Smooth muscle cell (in vitro differentiated cells): Measurements from ENCODE around the gene ZNF277. TPM values are rescaled to one million over a fixed set of nuclear protein-coding genes. Genes with fewer than 3 reads are reported as not detected.

Experiments used
- DNase-seq: peaks from one replicate; lab custom pipeline; 2025; ENCODE audit not compliant: unreplicated experiment; lab: John Stamatoyannopoulos, UW
- H2AFZ ChIP-seq: fragments of 200-600 bp; sonication (generic); 2 replicates; pipeline ENCODE4 v1.6.0; 2016; ENCODE audit warnings: antibody characterized with exemption, low read depth, mild to moderate bottlenecking
- H3F3A ChIP-seq: fragments of 200-600 bp; sonication (generic); 2 replicates; pipeline ENCODE4 v1.6.0; 2017; ENCODE audit warnings: antibody characterized with exemption, low read depth
- H3K27ac ChIP-seq: fragments of 200-600 bp; sonication (generic); 2 replicates; pipeline ENCODE4 v1.5.1; 2016; ENCODE audit warnings: low read depth, mild to moderate bottlenecking
- H3K27me3 ChIP-seq: fragments of 200-600 bp; sonication (generic); 2 replicates; pipeline ENCODE4 v1.6.1; 2016; ENCODE audit warnings: low read depth, mild to moderate bottlenecking
- H3K36me3 ChIP-seq: fragments of 200-600 bp; sonication (generic); 2 replicates; pipeline ENCODE4 v1.5.1; 2016; ENCODE audit warnings: low read depth
- H3K4me1 ChIP-seq: fragments of 200-600 bp; sonication (generic); 2 replicates; pipeline ENCODE4 v1.5.1; 2016; ENCODE audit warnings: low read depth
- H3K4me2 ChIP-seq: fragments of 200-600 bp; sonication (generic); 2 replicates; pipeline ENCODE4 v1.6.0; 2016; ENCODE audit warnings: mild to moderate bottlenecking
- H3K4me3 ChIP-seq: fragments of 200-600 bp; sonication (generic); 2 replicates; pipeline ENCODE4 v1.5.1; 2016; ENCODE audit warnings: mild to moderate bottlenecking
- H3K79me2 ChIP-seq: fragments of 200-600 bp; sonication (generic); 2 replicates; pipeline ENCODE4 v1.6.0; 2016; ENCODE audit warnings: low read depth, mild to moderate bottlenecking
- H3K9ac ChIP-seq: fragments of 200-600 bp; sonication (generic); 2 replicates; pipeline ENCODE4 v1.6.0; 2016; ENCODE audit warnings: low read depth
- H3K9me3 ChIP-seq: fragments of 200-600 bp; sonication (generic); replicated peaks from 2 replicates; pipeline ENCODE4 v1.5.1; 2016; ENCODE audit warnings: low read depth
- H4K20me1 ChIP-seq: fragments of 200-600 bp; sonication (generic); 2 replicates; pipeline ENCODE4 v1.6.0; 2016; ENCODE audit warnings: low read depth
- WGBS: methylation state at CpG from one replicate; pipeline ENCODE4 v1.1.7; 2016; ENCODE audit warnings: low lambda C conversion rate; 5-methylcytosine and 5-hydroxymethylcytosine counted together
- polyA plus RNA-seq: library from polyadenylated mRNA; unstranded; fragments of >200 nt; fragmentation: Nextera tagmentation; extraction: Ambion mirVana; gene quantifications from 2 replicates; pipeline ENCODE4 v1.2.1, GENCODE V29; 2016
- total RNA-seq: library from RNA; depleted of rRNA; stranded (reverse); fragments of >200 nt; gene quantifications from 2 replicates; pipeline ENCODE4 v1.2.3, GENCODE V29; 2014
- TF ChIP-seq, protein P1 (sequence below): fragments of 200-600 bp; sonication (generic); IDR thresholded peaks from 2 replicates; pipeline ENCODE4 v1.5.1; 2017; ENCODE audit warnings: borderline replicate concordance, mild to moderate bottlenecking, antibody characterized with exemption; ENCODE audit not compliant: insufficient read depth, poor library complexity, severe bottlenecking

The ZNF277 gene
- total and polyA plus RNA-seq, 2 experiments from 2014 or later = 8.4 to 28.0 TPM

DNA sequence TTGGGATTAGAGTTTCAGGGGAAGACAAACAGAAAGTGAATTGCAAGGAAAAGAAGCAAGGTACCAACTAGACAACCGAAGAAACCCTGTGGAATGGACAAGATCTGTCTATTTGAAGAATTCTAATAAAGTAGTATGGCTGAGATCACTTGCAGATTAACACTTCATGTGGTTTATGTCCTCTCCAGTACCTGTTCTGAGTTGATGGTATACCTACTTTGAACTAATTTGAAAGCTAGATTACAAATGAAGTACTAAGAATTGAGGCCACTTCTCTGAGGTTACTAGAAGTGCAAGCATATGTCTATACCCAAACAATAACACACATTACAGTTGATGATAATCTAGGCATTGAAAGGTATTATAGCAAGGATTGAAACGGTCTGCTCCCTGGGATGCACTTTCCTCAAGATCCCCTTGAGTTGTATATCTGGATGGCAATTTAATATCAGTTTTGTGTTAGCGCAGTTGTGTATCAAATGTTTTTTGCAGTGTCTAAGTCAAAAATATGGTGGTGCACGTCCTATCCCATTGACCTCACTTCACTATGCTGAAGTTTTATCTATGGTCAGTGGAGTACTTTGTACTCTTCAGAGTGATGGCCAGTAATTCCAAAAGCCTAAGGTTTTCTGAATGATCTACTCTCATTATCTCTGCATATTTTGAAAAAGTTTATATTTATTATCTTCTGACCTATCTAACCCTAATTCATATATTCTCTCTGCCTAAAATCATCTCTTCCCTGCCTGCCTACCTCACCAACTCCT lies 25.9 kb downstream of the ZNF277 start:
- no peaks in the 10 kb centered on the region for H3K36me3 ChIP-seq
- WGBS = 86% methylated on average over 4 of the region's 4 CpGs
- H3K4me2 ChIP-seq = no peak overlapping the region
- H4K20me1 ChIP-seq = peaks cover 28% of the 10 kb centered on the region
- no peaks in the 10 kb centered on the region for H3K4me1 ChIP-seq
- H3K79me2 ChIP-seq = peaks cover 22% of the 10 kb centered on the region
- H3K9me3 ChIP-seq = no peaks in the 10 kb centered on the region
- H3K9ac ChIP-seq = no peak overlapping the region
- no peak overlapping the region for H3K4me3 ChIP-seq
- no peak overlapping the region for H3K27ac ChIP-seq
- TF ChIP-seq, protein P1, sequence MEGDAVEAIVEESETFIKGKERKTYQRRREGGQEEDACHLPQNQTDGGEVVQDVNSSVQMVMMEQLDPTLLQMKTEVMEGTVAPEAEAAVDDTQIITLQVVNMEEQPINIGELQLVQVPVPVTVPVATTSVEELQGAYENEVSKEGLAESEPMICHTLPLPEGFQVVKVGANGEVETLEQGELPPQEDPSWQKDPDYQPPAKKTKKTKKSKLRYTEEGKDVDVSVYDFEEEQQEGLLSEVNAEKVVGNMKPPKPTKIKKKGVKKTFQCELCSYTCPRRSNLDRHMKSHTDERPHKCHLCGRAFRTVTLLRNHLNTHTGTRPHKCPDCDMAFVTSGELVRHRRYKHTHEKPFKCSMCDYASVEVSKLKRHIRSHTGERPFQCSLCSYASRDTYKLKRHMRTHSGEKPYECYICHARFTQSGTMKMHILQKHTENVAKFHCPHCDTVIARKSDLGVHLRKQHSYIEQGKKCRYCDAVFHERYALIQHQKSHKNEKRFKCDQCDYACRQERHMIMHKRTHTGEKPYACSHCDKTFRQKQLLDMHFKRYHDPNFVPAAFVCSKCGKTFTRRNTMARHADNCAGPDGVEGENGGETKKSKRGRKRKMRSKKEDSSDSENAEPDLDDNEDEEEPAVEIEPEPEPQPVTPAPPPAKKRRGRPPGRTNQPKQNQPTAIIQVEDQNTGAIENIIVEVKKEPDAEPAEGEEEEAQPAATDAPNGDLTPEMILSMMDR = no peak
- H3F3A ChIP-seq = no peaks in the 10 kb centered on the region
- H2AFZ ChIP-seq = no peak overlapping the region
- no peaks in the 10 kb centered on the region for H3K27me3 ChIP-seq
- DNase-seq = no peak

DNA sequence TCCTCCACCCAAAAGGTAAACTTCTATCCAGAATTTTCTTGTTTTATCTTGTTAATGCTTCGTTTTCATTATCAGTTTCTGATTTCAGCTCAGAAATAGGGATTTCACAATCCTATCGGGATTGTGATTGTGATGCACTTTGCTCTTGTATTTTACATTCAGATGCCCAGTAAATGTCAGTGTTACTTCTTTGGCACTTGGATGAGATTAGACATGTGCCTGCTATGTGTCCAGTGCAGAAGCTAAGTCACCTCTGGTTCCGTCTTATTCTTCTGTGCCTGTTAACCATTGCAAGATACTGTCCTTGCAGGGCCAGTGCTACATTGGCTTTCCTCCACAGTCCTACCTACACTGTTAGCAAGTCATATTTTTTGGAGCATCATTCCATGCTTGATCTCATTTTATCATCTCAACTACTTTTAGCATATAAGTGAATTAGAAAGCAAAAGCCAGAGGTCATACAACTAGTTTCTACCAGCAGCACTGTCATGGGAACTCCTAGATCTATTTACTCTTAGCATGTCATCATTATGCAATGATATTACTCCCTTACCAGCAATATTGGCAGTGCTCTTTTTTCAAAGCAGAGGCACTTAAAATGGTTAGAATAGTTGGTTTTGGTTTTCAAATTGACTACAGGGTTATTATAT lies 26.7 kb downstream of the ZNF277 start:
- peaks cover 28% of the 10 kb centered on the region for H4K20me1 ChIP-seq
- H3K4me3 ChIP-seq = no peak overlapping the region
- H3F3A ChIP-seq = no peaks in the 10 kb centered on the region
- H3K79me2 ChIP-seq = peaks cover 14% of the 10 kb centered on the region
- TF ChIP-seq, protein P1 = no peak
- H3K27me3 ChIP-seq = no peaks in the 10 kb centered on the region
- H3K27ac ChIP-seq = no peak overlapping the region
- H3K36me3 ChIP-seq = no peaks in the 10 kb centered on the region
- H3K4me2 ChIP-seq = no peak overlapping the region
- H2AFZ ChIP-seq = no peak overlapping the region
- WGBS = 53% methylated on average over 3 of the region's 3 CpGs
- no peaks in the 10 kb centered on the region for H3K9me3 ChIP-seq
- no peaks in the 10 kb centered on the region for H3K4me1 ChIP-seq
- no peak for DNase-seq
- H3K9ac ChIP-seq = no peak overlapping the region

DNA sequence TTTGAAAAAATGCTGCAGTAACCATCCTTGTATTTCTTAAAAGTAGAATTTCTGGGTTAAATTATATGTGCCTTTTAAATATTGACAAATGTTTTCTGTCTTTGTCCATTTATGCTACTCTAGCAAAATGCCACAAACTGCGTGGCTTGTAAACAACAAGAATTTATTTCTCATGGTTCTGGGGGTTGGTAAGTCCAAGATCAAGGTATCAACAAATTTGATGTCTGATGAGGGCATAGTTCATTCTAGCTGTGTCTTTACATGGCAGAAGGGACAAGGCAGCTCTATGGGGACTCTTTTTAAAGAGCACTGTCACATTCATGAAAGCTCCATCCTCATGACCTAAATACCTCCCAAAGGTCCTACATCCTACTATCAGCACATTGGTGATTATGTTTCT lies 27.7 kb downstream of the ZNF277 start:
- Histone ChIP-seq H3K27me3 (no peaks in the 10 kb centered on the region), H4K20me1 (peaks cover 26% of the 10 kb centered on the region), H3K4me1 (no peaks in the 10 kb centered on the region), H3K9ac (no peak overlapping the region), H3K4me3 (no peak overlapping the region), H3K79me2 (peaks cover 14% of the 10 kb centered on the region), H3K9me3 (no peaks in the 10 kb centered on the region), H3K27ac (no peak overlapping the region), H2AFZ (no peak overlapping the region), H3F3A (no peaks in the 10 kb centered on the region), H3K4me2 (no peak overlapping the region), H3K36me3 (no peaks in the 10 kb centered on the region)
- 100% methylated on average over 1 of the region's 1 CpG for WGBS
- DNase-seq = no peak
- TF ChIP-seq, protein P1 = no peak
